Stomach (tissue), 4 donors: ENCODE results near the gene ATF2.

Source experiments
- CTCF ChIP-seq, 7 experiments: fragments of 450-650 bp in 4 of 7; fragments of 200-600 bp in 3 of 7; sonication (generic) in 3 of 7; IDR thresholded peaks; one replicate each; pipeline ENCODE4 v1.5.1; 2016 to 2019; ENCODE audit warnings: antibody characterized with exemption in 7 of 7, control low read depth in 2 of 7, mild to moderate bottlenecking in 1 of 7
- EP300 ChIP-seq: sonication (generic); formaldehyde crosslinking; IDR thresholded peaks from one replicate; pipeline ENCODE4 v1.6.1; 2017; ENCODE audit warnings: antibody characterized with exemption
- POLR2A ChIP-seq, 4 donors: fragments of 450-650 bp; IDR thresholded peaks; one replicate each; pipeline ENCODE4 v1.6.1; 2016; ENCODE audit warnings: antibody characterized with exemption in 4 of 4, control low read depth in 2 of 4, mild to moderate bottlenecking in 1 of 4, moderate library complexity in 1 of 4
- POLR2AphosphoS5 ChIP-seq, 3 donors: sonication (generic); formaldehyde crosslinking; IDR thresholded peaks; one replicate each; pipeline ENCODE4 v1.6.1; 2016; ENCODE audit warnings: antibody characterized with exemption in 3 of 3

- TF ChIP-seq POLR2A (IDR thresholded peaks at IDR 0.05) (no peak), CTCF (IDR thresholded peaks at IDR 0.05) (no peak), POLR2AphosphoS5 (IDR thresholded peaks at IDR 0.05) (no peak), EP300 (no peak)
These were observed 24.8 kb downstream of the ATF2 start for GRCh38 chr2:175143191-175143590.
